ENCODE results near the gene LSM14A. TPM values are rescaled to one million over a fixed set of nuclear protein-coding genes. Genes with fewer than 3 reads are reported as not detected.

Gene LSM14A
- total and polyA plus RNA-seq, 9 of the 15 experiments (the other 6 are each of a cell fraction or from before 2014, with no cell fraction given), result 19.5 to 150 (median 95.1) TPM

- TF ChIP-seq MLX (CRISPR knock-in tag; conservative IDR thresholded peaks at IDR 0.05) (no peak), ZNF121 (CRISPR knock-in tag; conservative IDR thresholded peaks at IDR 0.05) (no peak), RBM15 (IDR thresholded peaks at IDR 0.05; ENCODE audit: insufficient read depth, low read length) (no peak)
Observed at GRCh38 chr19:34127684-34128189, 44.6 kb upstream of the LSM14A start (continued).

- Histone ChIP-seq H3K36me3 (ENCODE audit: control insufficient read depth, insufficient read depth, low read length) (no peaks in the 10 kb centered on the region), H4K20me1 (replicated peaks; ENCODE audit: control insufficient read depth, insufficient read depth, low read length) (no peaks in the 10 kb centered on the region)
- CTCF ChIA-PET (ENCODE audit: low intra/inter-chr PET ratio), result interaction anchor here (0.5 kb wide), 1 partner anchor 14 kb away, joined by 5 read pairs; no protein-coding TSS in a partner anchor
Observed at GRCh38 chr19:34128558-34129250, 43.6 kb upstream of the LSM14A start.

More at GRCh38 chr19:34128558-34129250, 43.6 kb upstream of the LSM14A start:
- H3K9ac ChIP-seq (ENCODE audit: insufficient read depth in 1 of 2, low read depth in 2 of 2, low read length in 2 of 2), result no peak overlapping the region
- no peaks in the 10 kb centered on the region for H3K79me2 ChIP-seq (ENCODE audit: control insufficient read depth, insufficient read depth, low read length)
- FAIRE-seq (no peak), ATAC-seq (no peak), DNase-seq (ENCODE audit: extremely low read depth in 1 of 4, low spot score in 3 of 4) (no peak)
- POLR2A ChIA-PET, result interaction anchor here (0.5 to 0.7 kb wide), 3 partner anchors 42 to 221 kb away, joined by 3 to 4 read pairs (median 4); no protein-coding TSS in a partner anchor
- BruUV-seq (replicated peaks), result no TSS peak
- intact Hi-C loops (cut with micrococcal nuclease) (loop anchor here (10.0 kb wide), 1 partner anchor 216 kb away; no protein-coding TSS in a partner anchor), in situ Hi-C loops (cut with MboI) (no loop called here)
- no peaks in the 10 kb centered on the region for H3K9me1 ChIP-seq (ENCODE audit: control insufficient read depth, insufficient read depth, low read length)
- H3K4me2 ChIP-seq (ENCODE audit: insufficient read depth, low read length), result no peak overlapping the region
- H3K4me1 ChIP-seq (replicated peaks in 1 of 2; ENCODE audit: control insufficient read depth in 2 of 2, insufficient read depth in 2 of 2, low read length in 2 of 2), result peaks cover 0 to 4% of the 10 kb centered on the region in 2 experiments; a peak in 2 of 5 replicates
- H3K9me3 ChIP-seq (replicated peaks; ENCODE audit: control insufficient read depth, insufficient read depth, low read depth, low read length), result no peaks in the 10 kb centered on the region
- H3K4me3 ChIP-seq, result no peak overlapping the region
- TF ChIP-seq DMBX1 (CRISPR knock-in tag; IDR thresholded peaks at IDR 0.05; ENCODE audit: borderline replicate concordance) (no peak), FOXP1 (CRISPR knock-in tag; IDR thresholded peaks at IDR 0.05) (no peak), CAMTA2 (CRISPR knock-in tag; conservative IDR thresholded peaks at IDR 0.05) (no peak), ATF1 (CRISPR knock-in tag; IDR thresholded peaks at IDR 0.05) (no peak), ATF1 (tag; IDR thresholded peaks at IDR 0.05) (no peak), ZNF174 (CRISPR knock-in tag; IDR thresholded peaks at IDR 0.05) (no peak), GABPB1 (CRISPR knock-in tag; IDR thresholded peaks at IDR 0.05) (no peak), IRF1 (CRISPR knock-in tag; IDR thresholded peaks at IDR 0.05; ENCODE audit: borderline replicate concordance) (no peak), CCAR2 (IDR thresholded peaks at IDR 0.05; ENCODE audit: low read depth, low read length) (no peak), MLX (CRISPR knock-in tag; conservative IDR thresholded peaks at IDR 0.05) (no peak)
- H3K27ac ChIP-seq (ENCODE audit: extremely low read depth, low read depth, low read length), result no peak overlapping the region
- WGBS (ENCODE audit: insufficient coverage, low coverage, missing lambda C conversion rate), result 13% methylated on average over 6 of the region's 6 CpGs
- H3K27me3 ChIP-seq (ENCODE audit: control insufficient read depth in 2 of 2, insufficient read depth in 2 of 2, low read length in 2 of 2), result peaks cover 9 to 21% of the 10 kb centered on the region in 2 experiments; a peak in 4 of 5 replicates
- no peak overlapping the region for H2AFZ ChIP-seq (ENCODE audit: low read depth, low read length)

Measured in K562 (cell line).